ENCODE results near the gene OSTN.
"Not testable (repeated sequence)": the region's sequence is repeated elsewhere in the genome, so short reads cannot be mapped to it uniquely, and the experiment has no call there.

OSTN gene

GRCh38 chr3:191198932-191199331 is at the start of gene OSTN:
Gene OSTN (plus strand): TSS chr3:191199241. CDS start chr3:191212533, 13,292 bp downstream.
- no peak for DNase-seq

- no peak for DNase-seq
These were observed 47.4 kb upstream of the OSTN start for GRCh38 chr3:191151653-191152052.

GRCh38 chr3:191154827-191155226 is 44.2 kb upstream of the OSTN start:
- no peak for DNase-seq

- DNase-seq: no peak
These were observed 40.8 kb upstream of the OSTN start for GRCh38 chr3:191158247-191158646.

GRCh38 chr3:191158815-191159214 is 40.2 kb upstream of the OSTN start:
- DNase-seq: no peak

- DNase-seq: no peak
These were observed 33.2 kb upstream of the OSTN start for GRCh38 chr3:191165802-191166201.

- no peak for DNase-seq
These were observed 32.7 kb upstream of the OSTN start for GRCh38 chr3:191166368-191166767.

GRCh38 chr3:191169566-191169965 is 29.5 kb upstream of the OSTN start:
- no peak for DNase-seq

- DNase-seq: no peak
These were observed 28.9 kb upstream of the OSTN start for GRCh38 chr3:191170097-191170496.

- no peak for DNase-seq
These were observed 23.9 kb upstream of the OSTN start for GRCh38 chr3:191175102-191175501.

- no peak for DNase-seq
These were observed 22.8 kb upstream of the OSTN start for GRCh38 chr3:191176038-191176785.

GRCh38 chr3:191185382-191185781 is 13.7 kb upstream of the OSTN start:
- not testable (repeated sequence) for DNase-seq

- DNase-seq: not testable (repeated sequence)
These were observed 10.8 kb upstream of the OSTN start for GRCh38 chr3:191188246-191188645.

- not testable (repeated sequence) for DNase-seq
These were observed 6.8 kb upstream of the OSTN start for GRCh38 chr3:191192270-191192669.

- DNase-seq: no peak
These were observed 6.1 kb upstream of the OSTN start for GRCh38 chr3:191192941-191193340.

- DNase-seq: no peak
These were observed 1.2 kb upstream of the OSTN start for GRCh38 chr3:191197761-191198306.

GRCh38 chr3:191198480-191198879 is 561 bp upstream of the OSTN start:
- DNase-seq: no peak

GRCh38 chr3:191210032-191210431 is 11.0 kb downstream of the OSTN start:
- no peak for DNase-seq

- DNase-seq: no peak
These were observed 17.5 kb downstream of the OSTN start for GRCh38 chr3:191216510-191216909.

- DNase-seq: no peak
These were observed 18.3 kb downstream of the OSTN start for GRCh38 chr3:191217301-191217700.

- DNase-seq: no peak
These were observed 21.9 kb downstream of the OSTN start for GRCh38 chr3:191220908-191221307.

GRCh38 chr3:191221638-191222037 is 22.6 kb downstream of the OSTN start:
- DNase-seq: no peak

- DNase-seq: no peak
These were observed 28.5 kb downstream of the OSTN start for GRCh38 chr3:191227541-191227940.

- no peak for DNase-seq
These were observed 35.2 kb downstream of the OSTN start for GRCh38 chr3:191234216-191234615.

Data from NCI-H1694 (cell line).